GM12878 (cell line): ENCODE results near the gene UST. TPM values are rescaled to one million over a fixed set of nuclear protein-coding genes. Genes with fewer than 3 reads are reported as not detected.

ENCODE experiments used
- ATAC-seq: fragments of 200-7000 bp; cut with Tn5 transposase; 3 replicates; pipeline ENCODE4 v1.9.1; 2020; ENCODE audit warnings: mild to moderate bottlenecking, moderate library complexity
- BruUV-seq: library from RNA; stranded (reverse); fragments of 400-500 nt; replicated peaks from 2 replicates; lab custom pipeline; 2021; lab: Mats Ljungman, UMichigan
- CTCF ChIA-PET: fragments of 300-600 bp; sonication (Branson Sonifier 250); formaldehyde crosslinking; extraction: SDS; loops from one replicate; lab custom pipeline; 2021; ENCODE audit warnings: inconsistent platforms; lab: Yijun Ruan, JAX
- POLR2A ChIA-PET: fragments of 350-600 bp; formaldehyde crosslinking; extraction: SDS; loops from one replicate; lab custom pipeline; 2021; ENCODE audit warnings: inconsistent platforms; lab: Charles Lee
- RAD21 ChIA-PET: fragments of 300-600 bp; sonication (Branson Sonifier 250); formaldehyde crosslinking; loops from one replicate; lab custom pipeline; 2023; ENCODE audit warnings: antibody characterized with exemption; ENCODE audit not compliant: unreplicated experiment; lab: Charles Lee
- SMC1A ChIA-PET: fragments of 300-600 bp; sonication (Branson Sonifier 250); formaldehyde crosslinking; loops from one replicate; lab custom pipeline; 2023; ENCODE audit not compliant: unreplicated experiment, uncharacterized antibody; lab: Charles Lee
- DNase-seq: peaks from one replicate; pipeline ENCODE4 v3.0.0-alpha.2; 2011; ENCODE audit warnings: low read depth, low spot score
- FAIRE-seq: peaks from 3 replicates; lab custom pipeline; 2011; peaks lifted over from hg19 to GRCh38; lab: Jason Lieb, UNC
- H2AFZ ChIP-seq: 2 replicates; pipeline ENCODE4 v1.6.0; 2011; ENCODE audit warnings: low read depth, low read length, control low read depth; ENCODE audit not compliant: control insufficient read depth
- H3K27ac ChIP-seq: 2 replicates; pipeline ENCODE4 v1.5.1; 2011; ENCODE audit warnings: control low read depth; ENCODE audit not compliant: control insufficient read depth, insufficient read depth
- H3K27me3 ChIP-seq, 2 experiments: replicated peaks in 1 of 2; 2 replicates each; pipeline versions ENCODE4 v1.6.0 to v1.6.1; 2011; ENCODE audit warnings: low read length in 1 of 2; ENCODE audit not compliant: control insufficient read depth in 2 of 2, insufficient read depth in 2 of 2
- H3K36me3 ChIP-seq, 2 experiments: 2 replicates each; pipeline ENCODE4 v1.5.1; 2011; ENCODE audit warnings: low read length in 1 of 2; ENCODE audit not compliant: control insufficient read depth in 2 of 2, insufficient read depth in 2 of 2
- H3K4me1 ChIP-seq: 2 replicates; pipeline ENCODE4 v1.6.1; 2011; ENCODE audit warnings: mild to moderate bottlenecking, low read length, moderate library complexity, mixed read lengths; ENCODE audit not compliant: control insufficient read depth, insufficient read depth
- H3K4me2 ChIP-seq: 2 replicates; pipeline ENCODE4 v1.6.0; 2011; ENCODE audit warnings: control low read depth; ENCODE audit not compliant: control insufficient read depth, insufficient read depth
- H3K4me3 ChIP-seq: fragments of 200-600 bp; sonication (generic); 2 replicates; pipeline ENCODE4 v1.5.1; 2016
- H3K79me2 ChIP-seq: 2 replicates; pipeline ENCODE4 v1.6.0; 2011; ENCODE audit warnings: low read length; ENCODE audit not compliant: control insufficient read depth, insufficient read depth
- H3K9ac ChIP-seq: 2 replicates; pipeline ENCODE4 v1.8.0; 2011; ENCODE audit warnings: low read length, control low read depth, mixed read lengths; ENCODE audit not compliant: control insufficient read depth, insufficient read depth
- H3K9me3 ChIP-seq: replicated peaks from 3 replicates; pipeline ENCODE4 v1.5.1; 2011; ENCODE audit warnings: mild to moderate bottlenecking, low read length; ENCODE audit not compliant: control insufficient read depth, insufficient read depth
- H4K20me1 ChIP-seq: 2 replicates; pipeline ENCODE4 v1.6.0; 2011; ENCODE audit not compliant: control insufficient read depth, insufficient read depth
- BACH1 ChIP-seq: fragments of 450-650 bp; IDR thresholded peaks from 2 replicates; pipeline ENCODE4 v1.6.1; 2017; ENCODE audit warnings: mild to moderate bottlenecking, borderline replicate concordance
- CEBPB ChIP-seq, 2 experiments: fragments of 150-350 bp in 1 of 2; IDR thresholded peaks; 2 replicates each; pipeline ENCODE4 v1.6.1; 2012 to 2014; ENCODE audit warnings: low read depth in 2 of 2, low read length in 2 of 2, borderline replicate concordance in 1 of 2, inconsistent platforms in 1 of 2
- E4F1 ChIP-seq: fragments of 450-650 bp; IDR thresholded peaks from 2 replicates; pipeline ENCODE4 v1.6.1; 2018; ENCODE audit warnings: borderline replicate concordance, mild to moderate bottlenecking; ENCODE audit not compliant: partially characterized antibody
- GATAD2B ChIP-seq: fragments of 450-650 bp; conservative IDR thresholded peaks from 2 replicates; pipeline ENCODE4 v1.6.1; 2017; ENCODE audit warnings: low read depth, mild to moderate bottlenecking, moderate library complexity
- NFXL1 ChIP-seq: fragments of 450-650 bp; IDR thresholded peaks from 2 replicates; pipeline ENCODE4 v1.6.1; 2017; ENCODE audit warnings: antibody characterized with exemption, mild to moderate bottlenecking, borderline replicate concordance
- SPI1 ChIP-seq: IDR thresholded peaks from 2 replicates; pipeline ENCODE4 v1.6.1; 2011; ENCODE audit warnings: low read depth, mild to moderate bottlenecking, low read length, moderate library complexity, borderline replicate concordance; ENCODE audit not compliant: insufficient read depth
- SUZ12 ChIP-seq: fragments of 200-600 bp; sonication (generic); IDR thresholded peaks from one replicate; pipeline ENCODE4 v1.6.1; 2018; ENCODE audit warnings: antibody characterized with exemption, mild to moderate bottlenecking; ENCODE audit not compliant: unreplicated experiment
- TAF1 ChIP-seq: IDR thresholded peaks from 2 replicates; pipeline ENCODE4 v1.6.1; 2011; ENCODE audit warnings: mild to moderate bottlenecking, low read depth, low read length, borderline replicate concordance
- TARDBP ChIP-seq: IDR thresholded peaks from 2 replicates; pipeline ENCODE4 v1.6.1; 2016; ENCODE audit warnings: borderline replicate concordance
- USF1 ChIP-seq: IDR thresholded peaks from 2 replicates; pipeline ENCODE4 v1.6.1; 2011; ENCODE audit warnings: borderline replicate concordance, low read depth, mild to moderate bottlenecking, moderate library complexity, mixed read lengths, low read length; ENCODE audit not compliant: insufficient read depth; ENCODE audit errors: extremely low read length
- ZBTB33 ChIP-seq: fragments of 450-650 bp; IDR thresholded peaks from 2 replicates; pipeline ENCODE4 v1.6.1; 2017; ENCODE audit warnings: mild to moderate bottlenecking
- ZBTB4 ChIP-seq: fragments of 450-650 bp; formaldehyde crosslinking; IDR thresholded peaks from 2 replicates; pipeline ENCODE4 v1.4.0; 2022; ENCODE audit warnings: mild to moderate bottlenecking, moderate library complexity
- ZNF207 ChIP-seq: fragments of 450-650 bp; IDR thresholded peaks from 2 replicates; pipeline ENCODE4 v1.6.1; 2014; ENCODE audit warnings: antibody characterized with exemption, mild to moderate bottlenecking, borderline replicate concordance
- ZNF622 ChIP-seq: fragments of 450-650 bp; IDR thresholded peaks from 2 replicates; pipeline ENCODE4 v1.6.1; 2017; ENCODE audit warnings: mild to moderate bottlenecking, inconsistent platforms
- WGBS: methylation state at CpG from one replicate; pipeline ENCODE4 v1.1.6; 2016; ENCODE audit warnings: low lambda C conversion rate; ENCODE audit not compliant: insufficient replicate concordance, insufficient coverage; ENCODE audit errors: missing lambda C conversion rate; 5-methylcytosine and 5-hydroxymethylcytosine counted together
- in situ Hi-C: fragments of 300-500 bp; cut with MboI; formaldehyde crosslinking; loops from 9 replicates; pipeline ENCODE4 v1.14.3; 2018; ENCODE audit warnings: mixed read lengths
- intact Hi-C: fragments of 100-400 bp; cut with micrococcal nuclease; formaldehyde crosslinking; loops from one replicate; pipeline ENCODE4 v1.14.2; 2022; ENCODE audit not compliant: unreplicated experiment
- polyA plus RNA-seq, 11 experiments: library from polyadenylated mRNA; depleted of rRNA in 4 of 11; unstranded in 6 of 11; stranded (reverse) in 5 of 11; fragments of >200 nt; fragmentation: Nextera tagmentation in 4 of 11; fragmentation: Illumina TruSeq in 1 of 11; extraction: Ambion mirVana in 4 of 11; extraction: Trizol in 1 of 11; gene quantifications; 1 replicate in 1 of 11; 2 replicates in 10 of 11; pipeline versions ENCODE4 v1.2.1 to v1.2.3, GENCODE V29; 2011 to 2016; ENCODE audit warnings: inconsistent platforms in 2 of 11, missing spikeins in 2 of 11, low read depth in 1 of 11
- total RNA-seq, 4 experiments: library from RNA; depleted of rRNA in 3 of 4; stranded (reverse); fragments of >200 nt in 3 of 4; fragmentation: Illumina TruSeq in 1 of 4; extraction: Trizol in 1 of 4; gene quantifications; 2 replicates each; pipeline versions ENCODE4 v1.2.1 to v1.2.3, GENCODE V29; 2013 to 2021

The UST gene
- total and polyA plus RNA-seq, 10 of the 15 experiments (the other 5 are each of a cell fraction or from before 2014, with no cell fraction given): 0.74 to 43.3 (median 2.2) TPM

- peak; percentile 99 for FAIRE-seq
- POLR2A ChIA-PET: interaction anchor here (1.3 to 1.7 kb wide), 3 partner anchors 76 to 273 kb away, joined by 3 to 7 read pairs (median 4); no protein-coding TSS in a partner anchor
- TF ChIP-seq SUZ12: no peak
- TF ChIP-seq TARDBP: peak; percentile 70; the same call in 1 of the 2 replicates
- peak; percentile 83 for TF ChIP-seq GATAD2B
- peak in 1 of 2 experiments; percentile 97; a peak in 2 of 4 replicates for TF ChIP-seq CEBPB (IDR thresholded peaks at IDR 0.05; ENCODE audit: borderline replicate concordance in 1 of 2, low read depth in 2 of 2, low read length in 2 of 2)
- TF ChIP-seq USF1: no peak
- TF ChIP-seq ZBTB4: no peak
- TF ChIP-seq TAF1: peak; percentile 97
- TF ChIP-seq ZBTB33: no peak
- TF ChIP-seq SPI1: peak; percentile 99
- TF ChIP-seq E4F1: no peak
- no peak for TF ChIP-seq NFXL1
- no peak for TF ChIP-seq ZNF622
- no peak for TF ChIP-seq ZNF207
- peak; percentile 96 for TF ChIP-seq BACH1
Measured at GRCh38 chr6:148758492-148758891, 11.7 kb downstream of the UST start.

More at GRCh38 chr6:148758492-148758891, 11.7 kb downstream of the UST start:
- Histone ChIP-seq H3K4me3 (no peak overlapping the region), H3K4me1 (peaks cover 43% of the 10 kb centered on the region), H4K20me1 (no peaks in the 10 kb centered on the region), H3K9ac (no peak overlapping the region), H3K4me2 (peak overlapping the region; percentile 28; the same call in 1 of the 2 replicates), H3K9me3 (peaks cover 14% of the 10 kb centered on the region), H2AFZ (no peak overlapping the region), H3K27me3 (no peaks in the 10 kb centered on the region), H3K27ac (peak overlapping the region; percentile 59), H3K36me3 (no peaks in the 10 kb centered on the region), H3K79me2 (no peaks in the 10 kb centered on the region)
- no TSS peak for BruUV-seq
- CTCF ChIA-PET: interaction anchor here (1.2 to 3.2 kb wide), 6 partner anchors 10 to 216 kb away, joined by 3 to 23 read pairs (median 4); no protein-coding TSS in a partner anchor
- DNase-seq (peak; percentile 98), ATAC-seq (peak; percentile 78)
- RAD21 ChIA-PET: interaction anchor here (0.8 to 5.4 kb wide), 10 partner anchors 11 to 307 kb away, joined by 3 to 52 read pairs (median 5); partner anchors contain the start of gene UST
- WGBS: under 1% methylated on average over 6 of the region's 6 CpGs
- intact Hi-C loops (loop anchor here (1.0 to 10.0 kb wide), 4 partner anchors 72 to 676 kb away; no protein-coding TSS in a partner anchor), in situ Hi-C loops (loop anchor here (5.0 to 25.0 kb wide), 2 partner anchors 81 to 679 kb away; no protein-coding TSS in a partner anchor)
- SMC1A ChIA-PET: interaction anchor here (1.1 to 7.4 kb wide), 8 partner anchors 9 to 201 kb away, joined by 3 to 56 read pairs (median 5); no protein-coding TSS in a partner anchor
